ENCODE data around the gene ZFP2. TPM values are rescaled to one million over a fixed set of nuclear protein-coding genes. Genes with fewer than 3 reads are reported as not detected.

Gene ZFP2
- total RNA-seq, 1 donor from 2014 or later, result 4.9 TPM

GRCh38 chr5:178883815-178884430 is 11.8 kb upstream of the ZFP2 start:
- no peaks in the 10 kb centered on the region for H3K4me1 Mint-ChIP-seq (ENCODE audit: low read depth)
- TF ChIP-seq CTCF (IDR thresholded peaks at IDR 0.05; ENCODE audit: unreplicated experiment), result no peak
- H3K27ac Mint-ChIP-seq, result no peak overlapping the region
- no peaks in the 10 kb centered on the region for H3K27me3 Mint-ChIP-seq
- H3K4me3 Mint-ChIP-seq (ENCODE audit: low read depth), result no peak overlapping the region
- no peak for DNase-seq (ENCODE audit: low spot score, unreplicated experiment)
- H3K36me3 Mint-ChIP-seq (ENCODE audit: insufficient read depth), result peaks cover 84% of the 10 kb centered on the region
- H3K9me3 Mint-ChIP-seq (ENCODE audit: low read depth), result peaks cover 60% of the 10 kb centered on the region

DNA sequence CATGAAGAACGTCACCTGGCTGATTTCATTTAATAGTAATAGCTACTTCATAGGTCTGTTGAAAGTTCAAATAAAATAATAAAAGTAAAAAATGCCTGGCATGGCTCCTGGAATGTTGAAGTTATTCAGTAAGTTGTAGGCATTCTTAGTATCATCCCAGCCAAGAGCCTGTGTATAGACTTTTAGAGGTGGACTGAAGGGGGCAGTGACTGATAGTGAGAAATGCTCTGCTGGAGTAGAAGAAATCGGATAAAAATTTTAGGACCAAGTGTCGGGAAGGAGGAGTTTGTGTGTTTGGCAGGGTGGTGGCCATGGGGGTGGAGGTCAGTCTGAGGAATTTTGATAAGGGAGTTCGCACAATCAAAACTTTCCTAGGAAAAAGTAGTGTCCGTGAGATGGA is 3.6 kb downstream of the ZFP2 start:
- Mint-ChIP-seq H3K27me3 (no peaks in the 10 kb centered on the region), H3K36me3 (ENCODE audit: insufficient read depth) (peaks cover 47% of the 10 kb centered on the region), H3K27ac (no peak overlapping the region), H3K4me1 (ENCODE audit: low read depth) (peaks cover 5% of the 10 kb centered on the region), H3K9me3 (ENCODE audit: low read depth) (peaks cover 35% of the 10 kb centered on the region), H3K4me3 (ENCODE audit: low read depth) (no peak overlapping the region)
- no peak for DNase-seq (ENCODE audit: low spot score, unreplicated experiment)
- no peak for TF ChIP-seq CTCF (IDR thresholded peaks at IDR 0.05; ENCODE audit: unreplicated experiment)

GRCh38 chr5:178902849-178903248 is 7.1 kb downstream of the ZFP2 start:
- Mint-ChIP-seq H3K4me3 (ENCODE audit: low read depth) (no peak overlapping the region), H3K27me3 (no peaks in the 10 kb centered on the region), H3K9me3 (ENCODE audit: low read depth) (peaks cover 50% of the 10 kb centered on the region), H3K27ac (no peak overlapping the region), H3K36me3 (ENCODE audit: insufficient read depth) (peaks cover 63% of the 10 kb centered on the region), H3K4me1 (ENCODE audit: low read depth) (no peaks in the 10 kb centered on the region)
- no peak for TF ChIP-seq CTCF (IDR thresholded peaks at IDR 0.05; ENCODE audit: unreplicated experiment)
- DNase-seq (ENCODE audit: low spot score, unreplicated experiment), result no peak

GRCh38 chr5:178931846-178932760 is 36.4 kb downstream of the ZFP2 start:
- Mint-ChIP-seq H3K27me3 (no peaks in the 10 kb centered on the region), H3K27ac (no peak overlapping the region), H3K9me3 (ENCODE audit: low read depth) (peaks cover 80% of the 10 kb centered on the region), H3K4me1 (ENCODE audit: low read depth) (no peaks in the 10 kb centered on the region), H3K36me3 (ENCODE audit: insufficient read depth) (peaks cover 77% of the 10 kb centered on the region), H3K4me3 (ENCODE audit: low read depth) (no peak overlapping the region)
- TF ChIP-seq CTCF (IDR thresholded peaks at IDR 0.05; ENCODE audit: unreplicated experiment), result no peak
- DNase-seq (ENCODE audit: low spot score, unreplicated experiment), result no peak

- Mint-ChIP-seq H3K36me3 (ENCODE audit: insufficient read depth) (peaks cover 25% of the 10 kb centered on the region), H3K27me3 (no peaks in the 10 kb centered on the region), H3K9me3 (ENCODE audit: low read depth) (peaks cover 65% of the 10 kb centered on the region), H3K4me3 (ENCODE audit: low read depth) (no peak within 1 kb of the TSS), H3K4me1 (ENCODE audit: low read depth) (no peaks in the 10 kb centered on the region), H3K27ac (no peak within 1 kb of the TSS)
- no peak for TF ChIP-seq CTCF (IDR thresholded peaks at IDR 0.05; ENCODE audit: unreplicated experiment)
- no peak for DNase-seq (ENCODE audit: low spot score, unreplicated experiment)
These were observed 45.1 kb downstream of the ZFP2 start, which contains the start of gene ZNF454 for GRCh38 chr5:178940569-178941360. ZNF454 (plus strand) TSS chr5:178941198; CDS start chr5:178942792, 1,594 bp downstream.
